IPS DF 4.7 (cell line): ENCODE results near the gene OOSP4A.

Experiments
- DNase-seq: peaks from one replicate; pipeline ENCODE4 v3.0.0-alpha.2; 2013; ENCODE audit warnings: low spot score; ENCODE audit errors: extremely low read depth

Gene OOSP4A

GRCh38 chr11:59963733-59964132 is at the start of gene OOSP4A:
Gene OOSP4A (plus strand): TSS chr11:59964033. CDS start chr11:59964033, 0 bp downstream.
- DNase-seq = no peak

DNA sequence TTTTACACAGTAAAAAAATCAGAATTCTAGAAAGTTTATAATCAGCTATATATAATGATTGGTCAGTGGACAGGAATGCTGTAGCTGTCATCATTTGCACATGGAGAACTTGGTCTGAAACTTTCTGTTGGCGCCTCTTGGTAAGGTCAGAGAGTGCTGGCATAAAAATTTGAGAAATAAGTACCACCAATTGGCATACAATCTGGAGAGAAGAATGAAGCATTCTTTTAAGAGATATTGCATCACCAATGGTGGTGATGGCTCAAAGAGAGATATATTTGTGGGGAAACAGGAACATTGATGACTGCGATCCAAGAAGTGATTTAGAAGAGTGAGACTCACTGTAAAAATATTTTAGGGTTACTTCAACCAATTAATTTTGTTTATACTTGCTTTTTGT is 45.4 kb upstream of the OOSP4A start:
- DNase-seq = no peak

GRCh38 chr11:59918987-59919589 is 44.7 kb upstream of the OOSP4A start:
- DNase-seq = no peak

DNA sequence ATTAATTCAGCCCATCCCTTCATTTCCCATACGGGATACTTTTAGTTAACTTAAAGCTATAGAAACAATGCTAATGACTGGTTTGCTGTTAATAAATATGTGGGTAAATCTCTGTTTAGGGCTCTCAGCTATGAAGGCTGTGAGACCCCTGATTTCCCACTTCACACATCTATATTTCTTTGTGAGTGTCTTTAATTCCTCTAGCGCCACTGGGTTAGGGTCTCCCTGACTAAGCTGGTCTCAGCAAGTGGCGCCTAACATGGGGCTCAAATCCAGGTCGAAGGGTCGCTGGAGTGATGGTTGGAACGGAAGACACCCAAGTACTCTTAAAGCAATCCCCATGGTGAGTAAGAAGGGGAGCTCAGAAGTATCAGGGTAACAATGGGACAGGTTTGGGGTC is 40.0 kb upstream of the OOSP4A start:
- no peak for DNase-seq

DNA sequence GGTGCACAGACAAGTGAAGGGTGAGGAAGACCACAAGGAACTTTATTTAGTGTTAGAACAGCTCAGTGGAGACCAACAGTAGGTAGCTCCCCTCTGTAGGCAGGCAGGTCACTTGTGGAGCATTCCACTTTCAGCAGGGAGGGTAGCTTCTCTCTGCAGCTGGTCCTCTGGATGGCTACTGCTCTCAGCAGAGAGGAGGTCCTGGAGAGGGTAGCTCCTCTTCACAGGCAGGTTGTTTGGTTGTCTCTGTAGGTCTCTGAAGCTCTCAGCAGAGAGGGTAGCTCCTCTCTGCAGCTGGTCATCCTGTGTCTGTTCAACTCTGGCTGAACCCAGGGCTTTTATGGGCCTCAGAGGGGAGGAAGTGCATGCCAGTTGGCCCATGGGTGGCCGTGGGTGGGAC is 32.1 kb upstream of the OOSP4A start:
- DNase-seq = no peak

- DNase-seq = no peak
Measured at GRCh38 chr11:59938132-59938531, 25.7 kb upstream of the OOSP4A start, which contains the start of gene OOSP1. Gene OOSP1 (plus strand): TSS chr11:59938432. CDS start chr11:59938455, 23 bp downstream.

DNA sequence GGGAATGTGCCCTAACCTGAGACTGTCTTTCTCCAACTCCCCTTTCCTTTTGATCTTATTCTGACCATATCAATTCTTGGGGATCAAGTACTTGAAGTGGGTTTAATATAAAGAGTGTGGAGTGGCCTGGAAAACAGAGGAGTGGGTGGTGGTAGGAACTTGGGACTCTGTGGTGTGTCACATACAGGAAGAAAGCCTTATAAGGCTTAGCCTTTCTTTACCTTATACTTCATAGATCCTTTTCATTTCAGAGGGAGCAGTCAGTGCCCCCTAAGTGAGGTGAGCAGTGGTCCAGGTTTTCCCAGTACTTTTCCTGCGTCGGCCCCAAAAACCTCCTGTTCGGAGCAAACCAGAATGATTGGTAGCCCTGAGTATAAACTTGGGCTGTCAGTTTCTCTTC is 25.1 kb upstream of the OOSP4A start:
- no peak for DNase-seq

DNA sequence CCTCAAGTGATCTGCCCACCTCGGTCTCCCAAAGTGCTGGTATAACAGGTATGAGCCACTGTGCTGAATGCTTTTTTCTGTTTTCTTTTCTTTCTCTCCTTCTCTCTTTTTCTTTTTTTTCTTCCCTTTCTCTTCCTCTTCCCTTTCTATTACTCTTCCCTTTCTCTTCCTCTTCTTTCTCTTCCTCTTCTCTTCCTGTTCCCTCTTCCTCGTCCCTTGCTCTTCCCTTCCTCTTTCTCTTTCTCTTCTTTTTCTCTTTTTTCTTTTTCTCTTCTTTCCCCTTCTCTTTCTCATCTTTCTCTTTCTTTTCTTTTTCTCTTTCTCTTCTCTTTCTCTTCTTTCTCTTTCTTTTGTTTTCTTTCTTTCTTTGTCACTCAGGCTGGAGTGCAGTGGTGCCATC is 24.4 kb upstream of the OOSP4A start:
- DNase-seq = no peak

- DNase-seq = no peak
Measured at GRCh38 chr11:59941091-59941490, 22.7 kb upstream of the OOSP4A start.

DNA sequence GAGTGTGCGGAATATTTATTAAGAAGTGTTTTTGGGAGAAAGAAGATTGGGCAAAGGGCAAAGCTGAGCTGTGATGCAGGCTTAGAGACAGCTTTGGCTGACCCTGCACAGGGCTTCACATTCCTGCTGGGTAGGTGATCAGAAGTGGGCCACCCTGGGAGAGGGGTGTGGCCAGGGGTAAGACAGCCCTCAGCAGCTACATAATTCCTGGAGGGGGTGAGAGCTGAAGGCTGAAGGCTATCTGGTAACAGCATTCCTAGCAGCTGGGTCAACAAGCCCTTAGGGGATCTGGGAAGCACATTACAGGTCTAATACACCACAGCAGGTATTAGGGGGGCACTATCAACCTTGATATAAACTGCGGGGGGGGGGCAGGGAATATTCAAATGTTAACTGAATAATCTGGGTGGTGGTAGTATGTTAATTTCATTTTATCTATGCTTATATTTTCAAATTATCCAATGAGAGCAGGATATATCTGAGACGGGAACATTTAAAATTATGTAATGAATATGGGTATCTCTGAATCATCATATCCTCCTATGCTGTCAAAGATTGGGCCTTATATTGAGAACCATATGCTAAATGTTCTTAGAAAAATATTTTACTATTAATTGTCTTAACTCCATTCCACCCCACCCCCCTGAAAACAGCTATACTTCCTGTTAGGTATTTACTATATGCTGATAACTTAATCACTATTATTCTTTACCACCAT is 19.7 kb upstream of the OOSP4A start:
- DNase-seq = no peak

- DNase-seq = no peak
Measured at GRCh38 chr11:59944720-59945119, 19.1 kb upstream of the OOSP4A start.

DNA sequence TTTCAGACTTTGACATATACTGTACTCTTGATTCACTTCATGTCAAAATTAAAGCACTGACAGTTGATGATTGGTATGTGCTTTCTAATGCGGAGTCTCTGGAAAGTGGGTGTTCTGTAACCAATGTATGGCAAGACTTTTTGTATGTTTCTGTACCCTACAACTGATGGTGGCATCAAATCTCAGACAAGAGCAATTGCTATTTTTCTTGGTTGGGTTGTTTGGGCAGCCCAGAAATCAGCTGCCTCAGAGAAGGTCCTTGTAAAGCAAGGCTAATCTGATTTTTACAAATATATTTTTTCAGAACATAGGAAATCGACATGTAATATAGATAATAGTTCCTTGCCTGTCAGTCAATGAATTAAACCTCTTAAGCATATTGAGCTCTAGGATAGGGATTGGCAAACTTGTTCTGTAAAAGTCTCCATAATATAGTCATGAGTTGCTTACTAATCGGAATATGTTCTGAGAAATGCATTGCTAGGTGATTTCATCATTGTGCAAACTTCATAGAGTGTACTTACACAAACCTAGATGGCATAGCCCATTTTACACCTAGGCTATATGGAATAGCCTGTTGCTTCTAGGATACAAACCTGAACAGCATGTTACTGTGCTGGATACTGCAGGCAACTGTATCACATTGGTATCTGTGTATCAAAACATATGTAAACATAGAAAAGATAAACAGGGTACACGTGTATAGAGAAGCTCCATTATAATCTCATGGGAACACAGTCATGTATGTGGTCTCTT is 10.2 kb upstream of the OOSP4A start:
- DNase-seq = no peak

DNA sequence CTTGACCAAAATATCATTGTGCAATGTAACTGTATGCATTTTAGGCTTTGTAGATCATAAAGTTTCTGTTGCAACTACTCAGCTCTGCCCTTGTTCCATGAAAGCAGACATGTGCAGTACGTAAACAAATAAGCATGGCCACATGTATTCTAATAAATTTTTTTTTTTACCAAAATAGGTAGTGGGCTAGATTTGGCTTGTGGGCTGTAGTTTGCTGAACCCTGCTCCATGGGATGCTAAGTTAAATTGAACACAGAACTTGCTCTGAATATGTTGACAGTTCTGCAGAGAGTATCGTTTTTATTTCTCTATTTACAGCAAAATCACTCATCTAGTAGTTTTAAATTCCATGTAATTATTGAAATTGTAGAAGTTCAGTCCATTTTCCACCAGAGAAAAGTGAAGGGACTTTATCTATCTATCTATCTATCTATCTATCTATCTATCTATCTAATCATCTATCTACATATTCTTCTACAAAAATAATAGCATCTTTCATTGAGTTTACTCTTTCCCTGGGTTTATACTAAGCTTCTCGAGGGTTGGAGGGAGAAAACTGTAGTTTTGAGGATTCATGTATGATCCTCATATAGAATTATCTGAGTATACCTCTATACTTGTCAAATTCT is 9.5 kb upstream of the OOSP4A start:
- no peak for DNase-seq

GRCh38 chr11:59957094-59957493 is 6.7 kb upstream of the OOSP4A start:
- no peak for DNase-seq

DNA sequence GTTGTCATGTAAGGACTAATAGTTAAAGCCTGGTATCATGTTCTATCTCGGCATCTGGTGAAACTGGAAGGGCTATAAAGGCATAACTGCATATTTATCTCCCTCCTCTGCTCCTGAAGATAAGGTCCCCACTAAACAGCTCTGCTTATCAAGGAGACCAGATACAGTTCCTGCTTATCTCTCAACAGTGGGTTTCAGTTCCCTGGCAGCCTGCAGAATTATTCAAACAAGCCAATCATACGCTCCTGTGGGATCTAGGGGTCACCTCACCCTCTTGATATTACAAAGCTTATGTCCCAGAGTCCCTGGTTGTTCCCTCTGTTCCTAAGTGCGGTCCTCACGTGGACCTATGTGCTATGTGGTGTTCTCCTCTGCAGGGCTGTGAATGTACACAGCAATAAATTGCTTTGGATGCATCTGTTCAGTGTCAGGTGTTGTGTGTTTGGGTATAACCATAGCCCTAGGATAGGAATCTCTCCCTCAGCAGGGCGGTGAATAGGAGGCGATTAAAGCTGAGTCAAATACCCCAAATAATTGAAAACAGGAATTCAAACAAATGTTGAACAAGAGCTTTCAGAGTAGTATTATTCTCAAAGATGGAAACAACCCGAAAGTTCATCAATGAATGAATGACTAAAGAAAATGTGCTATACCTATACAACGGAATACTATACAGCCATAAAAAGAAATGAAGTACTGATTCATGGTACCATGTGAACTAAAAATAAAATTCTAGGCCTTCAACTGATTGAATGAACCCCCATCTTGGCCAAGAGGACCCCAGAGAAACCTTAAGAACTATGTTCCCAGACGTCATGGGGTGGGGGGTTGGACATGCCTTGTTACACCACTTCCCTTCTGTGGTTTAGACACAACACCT is 3.1 kb upstream of the OOSP4A start:
- DNase-seq = no peak

GRCh38 chr11:59962107-59962482 is 1.7 kb upstream of the OOSP4A start:
- DNase-seq = no peak

GRCh38 chr11:59965424-59965823 is 1.6 kb downstream of the OOSP4A start:
- no peak for DNase-seq

GRCh38 chr11:59966201-59966600 is 2.4 kb downstream of the OOSP4A start:
- DNase-seq = no peak

DNA sequence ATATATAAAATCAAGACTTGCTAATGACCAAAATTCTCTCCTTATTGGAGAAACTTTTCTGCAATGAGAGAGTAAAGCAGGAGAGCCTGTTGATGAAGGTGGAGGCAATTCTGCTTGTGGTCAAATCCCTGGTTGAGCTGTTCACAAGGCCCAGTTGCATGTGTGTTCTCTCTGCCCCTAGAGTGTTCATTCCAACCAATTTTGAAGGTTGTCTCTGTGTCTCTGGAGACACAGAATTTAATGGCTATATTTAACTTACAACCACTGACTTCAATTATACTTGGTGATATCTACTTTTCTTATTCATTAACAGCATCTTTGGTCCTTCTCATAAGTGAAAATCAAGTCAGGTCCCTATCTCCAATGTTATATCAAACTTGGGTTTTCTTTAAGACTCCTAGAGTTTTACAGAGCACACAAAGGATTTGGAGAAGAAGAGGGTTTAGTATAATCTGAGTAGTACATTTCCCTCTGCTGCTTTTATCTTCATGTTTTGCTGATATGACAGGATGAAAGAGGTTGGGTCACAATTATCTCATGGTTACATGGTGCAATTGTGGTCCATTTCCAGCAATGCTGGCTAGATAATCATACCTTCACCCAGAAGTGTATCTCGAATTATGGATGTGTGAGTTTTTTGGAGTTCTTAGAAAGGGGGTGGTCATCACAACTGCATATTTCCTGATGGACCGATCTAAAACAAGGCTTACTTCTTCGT is 4.0 kb downstream of the OOSP4A start:
- no peak for DNase-seq

DNA sequence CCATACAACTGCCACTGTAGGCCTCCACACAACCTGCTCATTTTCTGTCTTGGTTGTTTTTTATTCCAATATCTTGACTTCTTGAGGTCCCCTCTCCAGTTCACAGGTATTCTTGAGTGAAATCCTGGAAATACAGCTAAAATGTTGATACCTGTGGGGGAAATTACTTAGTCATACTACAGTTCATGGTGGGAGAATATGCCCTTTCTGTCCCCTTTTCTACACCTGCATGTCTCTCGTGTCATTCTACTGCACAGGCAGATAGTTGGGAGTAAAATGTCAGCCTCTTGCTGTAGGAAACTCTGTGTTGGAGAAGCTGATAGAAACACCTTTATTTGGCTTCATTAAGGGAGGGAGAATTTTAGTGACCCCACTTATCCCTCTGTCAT is 4.6 kb downstream of the OOSP4A start:
- DNase-seq = no peak
